Sigmoid colon (tissue), 7 donors: ENCODE results near the gene PPP6R3. TPM values are rescaled to one million over a fixed set of nuclear protein-coding genes. Genes with fewer than 3 reads are reported as not detected.

Source experiments
- DNase-seq: peaks from one replicate; pipeline ENCODE4 v3.0.0-alpha.2; 2019
- H3K27ac ChIP-seq, 4 donors: fragments of 200-600 bp; sonication (generic); one replicate each; pipeline ENCODE4 v1.5.1; 2016 to 2019; ENCODE audit warnings: mild to moderate bottlenecking in 1 of 4
- H3K27me3 ChIP-seq, 3 donors: fragments of 200-600 bp; sonication (generic); one replicate each; pipeline ENCODE4 v1.5.1; 2019; ENCODE audit warnings: mild to moderate bottlenecking in 1 of 3
- H3K36me3 ChIP-seq, 4 donors: fragments of 200-600 bp; sonication (generic); one replicate each; pipeline ENCODE4 v1.5.1; 2016 to 2019
- H3K4me1 ChIP-seq, 4 donors: fragments of 200-600 bp; sonication (generic); one replicate each; pipeline ENCODE4 v1.5.1; 2017 to 2019
- H3K4me3 ChIP-seq, 4 donors: fragments of 200-600 bp; sonication (generic); one replicate each; pipeline ENCODE4 v1.5.1; 2017 to 2019; ENCODE audit warnings: mild to moderate bottlenecking in 2 of 4, moderate library complexity in 1 of 4
- H3K9me3 ChIP-seq, 4 donors: fragments of 200-600 bp in 3 of 4; sonication (generic) in 3 of 4; one replicate each; pipeline versions ENCODE4 v1.5.1 to v1.6.1; 2013 to 2019
- CTCF ChIP-seq, 4 experiments: fragments of 450-650 bp in 3 of 4; fragments of 200-600 bp in 1 of 4; IDR thresholded peaks; one replicate each; pipeline ENCODE4 v1.5.1; 2016 to 2019; ENCODE audit warnings: antibody characterized with exemption in 4 of 4, mild to moderate bottlenecking in 3 of 4, moderate library complexity in 2 of 4
- EP300 ChIP-seq, 4 donors: sonication (generic); formaldehyde crosslinking; IDR thresholded peaks; one replicate each; pipeline ENCODE4 v1.6.1; 2017; ENCODE audit warnings: antibody characterized with exemption in 4 of 4
- POLR2A ChIP-seq, 2 donors: fragments of 450-650 bp; IDR thresholded peaks; one replicate each; pipeline ENCODE4 v1.6.1; 2016; ENCODE audit warnings: antibody characterized with exemption in 2 of 2, mild to moderate bottlenecking in 2 of 2, moderate library complexity in 2 of 2
- POLR2AphosphoS5 ChIP-seq, 4 donors: sonication (generic); formaldehyde crosslinking; IDR thresholded peaks; one replicate each; pipeline ENCODE4 v1.6.1; 2017; ENCODE audit warnings: antibody characterized with exemption in 4 of 4
- WGBS, 2 donors: extraction: QIAGEN DNeasy Blood & Tissue Kit; methylation state at CpG; one replicate each; pipeline ENCODE4 v1.1.7; 2013; 5-methylcytosine and 5-hydroxymethylcytosine counted together
- intact Hi-C: fragments of 100-400 bp; cut with DNase I; formaldehyde crosslinking; loops from one replicate; pipeline ENCODE4 v1.15.1; 2023
- polyA plus RNA-seq, 3 donors: library from polyadenylated mRNA; stranded (reverse); fragments of 200-250 nt; gene quantifications; one replicate each; pipeline ENCODE4 v1.2.3, GENCODE V29; 2013
- total RNA-seq, 4 donors: library from RNA; depleted of rRNA; stranded (reverse); fragments of >200 nt; gene quantifications; one replicate each; pipeline ENCODE4 v1.1.0, GENCODE V29; 2016
- donor health status: healthy with polysubstance abuse.
- donor health status: Bipolar disorder and iron deficiency.
- donor health status: healthy.

Gene PPP6R3
- total and polyA plus RNA-seq, 7 donors = 24.0 to 157 (median 133) TPM

DNA sequence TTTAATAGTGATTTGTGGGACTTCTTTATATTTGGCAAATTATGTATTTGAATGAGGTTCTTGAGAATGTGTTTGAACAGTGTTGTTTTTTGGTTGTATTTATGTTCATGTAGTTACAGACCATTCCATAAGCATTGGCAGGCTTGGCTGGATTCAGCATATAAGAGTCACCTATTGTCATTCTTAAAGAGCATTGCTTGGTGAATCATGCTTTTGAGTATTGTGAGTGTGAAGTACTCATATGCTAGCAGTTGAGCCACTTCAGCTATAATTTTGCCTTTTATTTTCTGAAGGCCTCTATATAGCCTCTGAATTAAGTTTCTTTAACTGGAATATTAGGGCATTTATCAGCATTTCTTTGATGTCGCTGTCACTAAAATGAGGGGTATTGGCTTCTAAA lies 113.8 kb downstream of the PPP6R3 start:
- Histone ChIP-seq H3K27me3 (no peaks in the 10 kb centered on the region), H3K9me3 (no peaks in the 10 kb centered on the region), H3K27ac (no peak overlapping the region), H3K36me3 (peaks cover 0 to 92% (median 29%) of the 10 kb centered on the region in 4 donors), H3K4me3 (no peak overlapping the region), H3K4me1 (peaks cover 0 to 20% (median 15%) of the 10 kb centered on the region in 4 donors)
- no peak for DNase-seq
- no peak for TF ChIP-seq POLR2AphosphoS5 (IDR thresholded peaks at IDR 0.05)
- no peak for TF ChIP-seq EP300 (IDR thresholded peaks at IDR 0.05)
- no peak for TF ChIP-seq CTCF (IDR thresholded peaks at IDR 0.05)
- no peak for TF ChIP-seq POLR2A (IDR thresholded peaks at IDR 0.05)
- 96% methylated on average over 1 of the region's 1 CpG for WGBS, 2 donors
- intact Hi-C loops = no loop called here

- peaks cover 0 to 92% (median 27%) of the 10 kb centered on the region in 4 donors for H3K36me3 ChIP-seq
- H3K27ac ChIP-seq = no peak overlapping the region
- H3K4me1 ChIP-seq = peaks cover 0 to 20% (median 15%) of the 10 kb centered on the region in 4 donors
- WGBS, 2 donors = 86 to 87% methylated on average over 4 of the region's 4 CpGs
- no peak for DNase-seq
- TF ChIP-seq POLR2A (IDR thresholded peaks at IDR 0.05) (no peak), POLR2AphosphoS5 (IDR thresholded peaks at IDR 0.05) (no peak), CTCF (IDR thresholded peaks at IDR 0.05) (no peak), EP300 (IDR thresholded peaks at IDR 0.05) (no peak)
- no peak overlapping the region for H3K4me3 ChIP-seq
- H3K9me3 ChIP-seq = no peaks in the 10 kb centered on the region
- intact Hi-C loops = no loop called here
- no peaks in the 10 kb centered on the region for H3K27me3 ChIP-seq
These were observed 114.6 kb downstream of the PPP6R3 start for GRCh38 chr11:68575025-68575665.

DNA sequence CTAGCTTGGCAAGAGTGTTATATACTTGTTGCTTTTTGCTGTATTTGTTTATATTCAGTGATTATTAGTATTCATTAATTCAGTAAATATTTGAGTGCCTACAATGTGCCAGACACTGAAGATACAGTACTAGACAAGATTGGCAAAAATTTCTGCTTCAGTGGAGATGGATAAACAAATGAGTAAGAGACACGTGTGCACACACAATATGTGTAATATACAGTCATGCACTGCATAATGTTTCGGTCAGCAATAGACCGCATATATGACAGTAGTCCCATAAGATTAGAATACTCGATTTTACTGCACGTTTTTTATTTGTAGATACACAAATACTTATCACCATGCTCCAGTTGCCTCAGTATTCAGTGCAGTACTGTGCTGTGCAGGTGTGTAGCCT lies 118.9 kb downstream of the PPP6R3 start:
- Histone ChIP-seq H3K4me3 (no peak overlapping the region), H3K9me3 (no peaks in the 10 kb centered on the region), H3K4me1 (peaks cover 0 to 44% (median 36%) of the 10 kb centered on the region in 4 donors), H3K27ac (no peak overlapping the region), H3K27me3 (no peaks in the 10 kb centered on the region), H3K36me3 (peaks cover 0 to 79% (median 13%) of the 10 kb centered on the region in 4 donors)
- intact Hi-C loops = no loop called here
- no peak for DNase-seq
- TF ChIP-seq EP300 (IDR thresholded peaks at IDR 0.05) (no peak), POLR2AphosphoS5 (IDR thresholded peaks at IDR 0.05) (no peak), CTCF (IDR thresholded peaks at IDR 0.05) (no peak), POLR2A (IDR thresholded peaks at IDR 0.05) (no peak)
- WGBS, 2 donors = 87 to 89% methylated on average over 5 of the region's 5 CpGs

DNA sequence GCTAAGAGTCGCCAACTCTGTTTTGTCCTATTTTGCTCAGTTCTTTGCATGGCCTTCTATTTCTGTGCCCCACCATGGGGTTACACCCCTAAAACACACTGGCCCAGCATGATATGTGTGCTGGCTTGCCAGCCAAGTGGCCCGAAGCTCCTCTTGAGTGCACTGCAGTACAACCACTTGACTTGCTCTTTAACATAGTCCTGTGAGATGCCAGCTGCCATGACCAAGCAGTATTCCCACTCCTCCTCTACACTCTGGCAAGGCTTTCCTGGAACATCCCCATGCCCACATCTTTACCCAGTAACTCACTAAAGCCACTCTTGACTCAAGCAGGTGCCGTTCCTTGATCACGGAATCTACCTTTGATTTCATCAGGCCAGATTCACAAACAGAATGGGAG lies 120.9 kb downstream of the PPP6R3 start:
- 95 to 98% methylated on average over 4 of the region's 4 CpGs for WGBS, 2 donors
- Histone ChIP-seq H3K9me3 (no peaks in the 10 kb centered on the region), H3K4me3 (no peak overlapping the region), H3K27ac (peak overlapping the region in 3 of 4 donors; percentile 44 to 65 (median 51)), H3K36me3 (peaks cover 5 to 83% (median 17%) of the 10 kb centered on the region in 4 donors), H3K4me1 (peaks cover 0 to 33% (median 23%) of the 10 kb centered on the region in 4 donors), H3K27me3 (no peaks in the 10 kb centered on the region)
- peak; percentile 76 for DNase-seq
- no peak for TF ChIP-seq EP300 (IDR thresholded peaks at IDR 0.05)
- TF ChIP-seq POLR2AphosphoS5 (IDR thresholded peaks at IDR 0.05) = peak in 2 of 4 donors; percentile 9 to 43
- intact Hi-C loops = loop anchor here (5.0 kb wide), 1 partner anchor 119 kb away; the partner anchor contains the start of gene PPP6R3

DNA sequence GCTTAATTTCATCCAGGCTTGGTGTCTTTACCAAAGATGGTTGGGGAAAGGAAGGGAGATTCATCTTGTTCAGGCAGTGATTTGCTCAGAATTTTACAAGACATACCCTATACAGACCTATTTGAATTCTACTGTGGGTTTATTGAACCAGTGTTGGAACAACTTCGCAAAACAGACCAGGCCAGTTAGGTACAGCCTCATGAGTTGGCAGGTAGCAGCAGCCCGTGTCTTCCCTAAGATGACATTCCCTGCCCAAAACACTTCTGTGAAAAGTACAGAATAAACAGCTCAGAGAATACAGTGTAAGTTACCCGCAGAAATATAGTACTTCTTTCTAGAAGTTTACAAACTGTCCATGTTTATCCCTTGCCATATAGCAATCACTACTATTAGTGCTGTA lies 121.3 kb downstream of the PPP6R3 start:
- intact Hi-C loops = loop anchor here (5.0 kb wide), 1 partner anchor 120 kb away; the partner anchor contains the start of gene PPP6R3
- peaks cover 0 to 33% (median 23%) of the 10 kb centered on the region in 4 donors for H3K4me1 ChIP-seq
- peak overlapping the region in 3 of 4 donors; percentile 44 to 65 (median 51) for H3K27ac ChIP-seq
- H3K36me3 ChIP-seq = peaks cover 5 to 83% (median 19%) of the 10 kb centered on the region in 4 donors
- WGBS, 2 donors = 89 to 94% methylated on average over 3 of the region's 3 CpGs
- no peaks in the 10 kb centered on the region for H3K27me3 ChIP-seq
- TF ChIP-seq CTCF (IDR thresholded peaks at IDR 0.05) (no peak), EP300 (IDR thresholded peaks at IDR 0.05) (no peak), POLR2A (IDR thresholded peaks at IDR 0.05) (no peak), POLR2AphosphoS5 (IDR thresholded peaks at IDR 0.05) (no peak)
- no peak for DNase-seq
- H3K9me3 ChIP-seq = no peaks in the 10 kb centered on the region
- no peak overlapping the region for H3K4me3 ChIP-seq
